Peyer's patch (tissue), 4 donors: ENCODE data around the gene OPCML.

Experiments used
- CTCF ChIP-seq, 6 experiments: fragments of 450-650 bp in 4 of 6; fragments of 200-600 bp in 2 of 6; sonication (generic) in 1 of 6; IDR thresholded peaks; one replicate each; pipeline ENCODE4 v1.5.1; 2017 to 2019; ENCODE audit warnings: antibody characterized with exemption in 6 of 6, mild to moderate bottlenecking in 3 of 6, moderate library complexity in 1 of 6
- POLR2A ChIP-seq, 2 donors: fragments of 450-650 bp; IDR thresholded peaks; one replicate each; pipeline ENCODE4 v1.5.1; 2017; ENCODE audit warnings: antibody characterized with exemption in 2 of 2, mild to moderate bottlenecking in 2 of 2, moderate library complexity in 2 of 2

DNA sequence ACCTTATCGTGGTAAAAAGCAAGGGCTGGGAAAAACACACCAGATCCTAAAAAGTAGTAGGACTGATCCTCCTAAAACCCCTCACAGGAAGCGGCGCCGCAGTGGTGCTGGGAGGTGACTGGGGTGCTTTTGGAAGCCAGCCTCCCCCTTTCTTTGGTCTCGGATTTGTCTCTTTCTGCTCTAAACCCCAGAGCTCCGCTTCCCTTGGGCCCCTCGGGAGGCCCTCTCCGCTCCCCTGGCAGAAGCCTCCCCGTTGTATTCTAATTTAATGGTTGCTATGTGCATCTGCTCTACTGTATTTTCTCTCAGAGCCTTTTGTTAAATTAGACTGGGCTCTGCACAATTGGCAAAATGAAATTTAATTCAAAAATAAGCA is 587.7 kb downstream of the OPCML start:
- TF ChIP-seq POLR2A (IDR thresholded peaks at IDR 0.05) (no peak), CTCF (IDR thresholded peaks at IDR 0.05) (no peak)
